ENCODE data around the gene CTNNAL1. TPM values are rescaled to one million over a fixed set of nuclear protein-coding genes. Genes with fewer than 3 reads are reported as not detected.

CTNNAL1 gene
- total and polyA plus RNA-seq, 2 donors (not counting 3 experiments of a cell fraction or from before 2014, with no cell fraction given): 29.5 to 76.2 TPM

GRCh38 chr9:108978205-108978604 lies 35.1 kb downstream of the CTNNAL1 start:
- Histone ChIP-seq H3K27ac (ENCODE audit: insufficient read depth, low read depth, low read length) (no peak overlapping the region), H3K9me3 (replicated peaks; ENCODE audit: control insufficient read depth, insufficient read depth, low read length) (no peaks in the 10 kb centered on the region), H3K4me1 (ENCODE audit: control insufficient read depth, extremely low read depth, insufficient read depth, low read length) (no peaks in the 10 kb centered on the region), H3K79me2 (ENCODE audit: control insufficient read depth, insufficient read depth, low read length) (no peaks in the 10 kb centered on the region), H4K20me1 (replicated peaks; ENCODE audit: control insufficient read depth, extremely low read depth, insufficient read depth, low read length) (no peaks in the 10 kb centered on the region), H3K36me3 (ENCODE audit: control insufficient read depth in 2 of 2, extremely low read depth in 1 of 2, insufficient read depth in 2 of 2, low read length in 2 of 2) (peaks cover 4 to 5% of the 10 kb centered on the region in 2 experiments), H3K9me1 (replicated peaks; ENCODE audit: control insufficient read depth, extremely low read depth, insufficient read depth, low read length) (no peaks in the 10 kb centered on the region), H3K9ac (replicated peaks; ENCODE audit: extremely low read depth, insufficient read depth, low read length) (no peak overlapping the region), H3K4me3 (replicated peaks in 1 of 3; ENCODE audit: insufficient read depth in 1 of 3, low read depth in 1 of 3, low read length in 3 of 3) (no peak overlapping the region), H2AFZ (ENCODE audit: low read depth, low read length) (no peak overlapping the region), H3K4me2 (ENCODE audit: insufficient read depth, low read length) (no peak overlapping the region), H3K27me3 (ENCODE audit: control insufficient read depth in 2 of 2, insufficient read depth in 2 of 2, low read length in 2 of 2) (no peaks in the 10 kb centered on the region)
- POLR2A ChIA-PET: no interaction called here
- TF ChIP-seq POLR2A (IDR thresholded peaks at IDR 0.05; ENCODE audit: low read depth, low read length) (no peak), POLR2AphosphoS5 (IDR thresholded peaks at IDR 0.05; ENCODE audit: insufficient read depth, low read depth, low read length) (no peak), CTCF (IDR thresholded peaks at IDR 0.05; ENCODE audit: extremely low read depth in 1 of 2, insufficient read depth in 1 of 2, low read depth in 1 of 2, low read length in 2 of 2) (no peak), FOS (IDR thresholded peaks at IDR 0.05; ENCODE audit: borderline replicate concordance, insufficient read depth, low read length) (no peak), MYC (IDR thresholded peaks at IDR 0.05; ENCODE audit: low read depth, low read length) (no peak), JUN (IDR thresholded peaks at IDR 0.05; ENCODE audit: borderline replicate concordance, insufficient read depth, insufficient read length, low read depth) (no peak), EZH2 (IDR thresholded peaks at IDR 0.05; ENCODE audit: borderline replicate concordance, low read depth, low read length, severe bottlenecking) (no peak), GATA2 (IDR thresholded peaks at IDR 0.05; ENCODE audit: insufficient read depth, insufficient read length, low read depth, low read length) (no peak)
- TF ChIP-seq, protein P1, sequence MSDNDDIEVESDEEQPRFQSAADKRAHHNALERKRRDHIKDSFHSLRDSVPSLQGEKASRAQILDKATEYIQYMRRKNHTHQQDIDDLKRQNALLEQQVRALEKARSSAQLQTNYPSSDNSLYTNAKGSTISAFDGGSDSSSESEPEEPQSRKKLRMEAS (IDR thresholded peaks at IDR 0.05; ENCODE audit: insufficient read depth, insufficient read length): no peak
- CTCF ChIA-PET: no interaction called here
- intact Hi-C loops (cut with micrococcal nuclease): no loop called here
- BruUV-seq (replicated peaks): no TSS peak
- dilution Hi-C loops (cut with MboI; ENCODE audit: extremely low pct_ligation_motif_present, low sequenced_read_pairs): no loop called here
- FAIRE-seq: no peak
- no peak for DNase-seq (ENCODE audit: low read depth, low spot score)
